ENCODE results near the gene KCNQ1. TPM values are rescaled to one million over a fixed set of nuclear protein-coding genes. Genes with fewer than 3 reads are reported as not detected.

KCNQ1 gene
- total RNA-seq, 1 experiment from 2014 or later: 10.7 TPM

DNA sequence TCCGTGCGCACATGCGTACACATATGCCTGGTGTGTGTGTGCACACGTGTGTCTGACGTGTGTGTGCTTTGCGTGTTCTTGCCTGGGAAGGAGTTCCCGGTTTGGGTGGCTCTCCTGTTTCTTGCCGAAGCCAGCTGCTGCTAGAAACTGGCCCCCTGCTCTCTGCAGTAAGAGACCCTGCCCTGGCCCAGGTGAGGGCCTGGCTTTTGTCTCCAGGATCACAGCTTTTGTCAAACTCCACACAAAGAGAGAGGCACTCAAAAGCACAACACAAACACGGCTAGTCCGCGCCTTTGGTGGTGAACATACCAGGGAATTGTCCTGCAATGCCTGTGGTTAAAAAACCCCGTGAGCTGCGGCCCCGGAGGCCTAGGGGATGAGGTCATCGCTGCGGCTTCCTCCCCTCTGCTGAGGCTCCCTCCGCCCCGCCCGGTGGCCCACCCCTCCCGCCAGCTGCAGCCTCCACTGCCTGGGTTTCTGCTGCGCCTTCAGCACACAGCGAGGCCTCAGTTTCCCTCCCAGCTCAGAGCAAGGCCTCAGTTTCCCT is 88.9 kb downstream of the KCNQ1 start:
- H3K9me2 ChIP-seq (ENCODE audit: insufficient read depth): no peaks in the 10 kb centered on the region
- H3K27ac ChIP-seq (ENCODE audit: low read depth, low read length): peak overlapping the region; percentile 97

More for the DNA sequence above, 88.9 kb downstream of the KCNQ1 start:
- H3K9me3 ChIP-seq (ENCODE audit: control insufficient read depth in 1 of 2, insufficient read depth in 1 of 2, low read depth in 1 of 2, low read length in 2 of 2): no peaks in the 10 kb centered on the region
- TSS peak; percentile 45 for BruUV-seq (replicated peaks)
- H2AFZ ChIP-seq (ENCODE audit: low read depth, low read length, poor library complexity, severe bottlenecking): peak overlapping the region; percentile 52
- TF ChIP-seq, protein P1, sequence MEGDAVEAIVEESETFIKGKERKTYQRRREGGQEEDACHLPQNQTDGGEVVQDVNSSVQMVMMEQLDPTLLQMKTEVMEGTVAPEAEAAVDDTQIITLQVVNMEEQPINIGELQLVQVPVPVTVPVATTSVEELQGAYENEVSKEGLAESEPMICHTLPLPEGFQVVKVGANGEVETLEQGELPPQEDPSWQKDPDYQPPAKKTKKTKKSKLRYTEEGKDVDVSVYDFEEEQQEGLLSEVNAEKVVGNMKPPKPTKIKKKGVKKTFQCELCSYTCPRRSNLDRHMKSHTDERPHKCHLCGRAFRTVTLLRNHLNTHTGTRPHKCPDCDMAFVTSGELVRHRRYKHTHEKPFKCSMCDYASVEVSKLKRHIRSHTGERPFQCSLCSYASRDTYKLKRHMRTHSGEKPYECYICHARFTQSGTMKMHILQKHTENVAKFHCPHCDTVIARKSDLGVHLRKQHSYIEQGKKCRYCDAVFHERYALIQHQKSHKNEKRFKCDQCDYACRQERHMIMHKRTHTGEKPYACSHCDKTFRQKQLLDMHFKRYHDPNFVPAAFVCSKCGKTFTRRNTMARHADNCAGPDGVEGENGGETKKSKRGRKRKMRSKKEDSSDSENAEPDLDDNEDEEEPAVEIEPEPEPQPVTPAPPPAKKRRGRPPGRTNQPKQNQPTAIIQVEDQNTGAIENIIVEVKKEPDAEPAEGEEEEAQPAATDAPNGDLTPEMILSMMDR (IDR thresholded peaks at IDR 0.05 in 2 of 3, conservative IDR thresholded peaks at IDR 0.05 in 1 of 3; ENCODE audit: borderline replicate concordance in 1 of 3, insufficient read depth in 1 of 3, low read depth in 2 of 3, low read length in 2 of 3): 0 out of 6 replicates have a peak, but pooled peaks of 1 of the 3 experiments have one; percentile 1
- TF ChIP-seq CEBPB (IDR thresholded peaks at IDR 0.05; ENCODE audit: low read depth): no peak
- peak; percentile 47 for TF ChIP-seq POLR2AphosphoS5 (IDR thresholded peaks at IDR 0.05; ENCODE audit: low read depth, low read length)
- TF ChIP-seq ZFX (IDR thresholded peaks at IDR 0.05): no peak
- TF ChIP-seq POLR2A (IDR thresholded peaks at IDR 0.05; ENCODE audit: borderline replicate concordance, extremely low read depth, insufficient read depth, insufficient read length): no peak
- ATAC-seq: peak; percentile 73
- peaks cover 24 to 32% of the 10 kb centered on the region in 2 experiments for H3K4me1 ChIP-seq (ENCODE audit: control insufficient read depth in 1 of 2, insufficient read depth in 2 of 2, low read length in 2 of 2)
- H3K4me3 ChIP-seq (replicated peaks in 1 of 2; ENCODE audit: low read depth in 1 of 2, low read length in 2 of 2): peak overlapping the region; percentile 42 to 65
- no peaks in the 10 kb centered on the region for H3K36me3 ChIP-seq (ENCODE audit: control insufficient read depth in 1 of 2, insufficient read depth in 2 of 2, low read length in 2 of 2)
- POLR2A ChIA-PET: interaction anchor here (1.0 to 4.5 kb wide), 6 partner anchors 141 to 396 kb away, joined by 4 to 25 read pairs (median 14); partner anchors contain the start of genes CDKN1C and PHLDA2
- H3K79me2 ChIP-seq (ENCODE audit: insufficient read depth, low read length): no peaks in the 10 kb centered on the region
- peak overlapping the region; percentile 99 for H3K4me2 ChIP-seq (ENCODE audit: low read length)
- no peaks in the 10 kb centered on the region for H4K20me1 ChIP-seq (ENCODE audit: insufficient read depth)
- H3K27me3 ChIP-seq (ENCODE audit: insufficient read depth, low read length): no peaks in the 10 kb centered on the region
- H3K9ac ChIP-seq (ENCODE audit: low read length): peak overlapping the region; percentile 79
- RAD21 ChIA-PET (ENCODE audit: low non-redundant PET in 1 of 2, low total read pairs in 2 of 2, uncharacterized antibody in 2 of 2, unreplicated experiment in 2 of 2): interaction anchor here (0.6 to 4.9 kb wide), 8 partner anchors 24 to 457 kb away, joined by 3 to 85 read pairs (median 6); partner anchors contain the start of genes CDKN1C (in 1 of the 2) and PHLDA2 (in 1 of the 2)
- CTCF ChIA-PET: interaction anchor here (1.1 to 5.4 kb wide), 9 partner anchors 97 to 875 kb away, joined by 3 to 337 read pairs (median 11); partner anchors contain the start of genes CDKN1C and PHLDA2
- peak; percentile 63 for DNase-seq (ENCODE audit: low read depth, low spot score)
- intact Hi-C loops (cut with micrococcal nuclease): loop anchor here (2.0 to 10.0 kb wide), 3 partner anchors 339 to 884 kb away; no protein-coding TSS in a partner anchor
